Umbilical cord (tissue), 2 donors: ENCODE data around the gene HMX3. TPM values are rescaled to one million over a fixed set of nuclear protein-coding genes. Genes with fewer than 3 reads are reported as not detected.

ENCODE experiments used
- DNase-seq: peaks from one replicate; pipeline ENCODE4 v3.0.0-alpha.2; 2015; ENCODE audit warnings: low spot score
- total RNA-seq: library from RNA; depleted of rRNA; stranded (reverse); fragments of >200 nt; gene quantifications from one replicate; pipeline ENCODE4 v1.2.3, GENCODE V29; 2014; ENCODE audit warnings: low replicate concordance; ENCODE audit not compliant: insufficient read depth

Gene HMX3
- total RNA-seq, 1 donor from 2014 or later = 2.6 TPM

DNA sequence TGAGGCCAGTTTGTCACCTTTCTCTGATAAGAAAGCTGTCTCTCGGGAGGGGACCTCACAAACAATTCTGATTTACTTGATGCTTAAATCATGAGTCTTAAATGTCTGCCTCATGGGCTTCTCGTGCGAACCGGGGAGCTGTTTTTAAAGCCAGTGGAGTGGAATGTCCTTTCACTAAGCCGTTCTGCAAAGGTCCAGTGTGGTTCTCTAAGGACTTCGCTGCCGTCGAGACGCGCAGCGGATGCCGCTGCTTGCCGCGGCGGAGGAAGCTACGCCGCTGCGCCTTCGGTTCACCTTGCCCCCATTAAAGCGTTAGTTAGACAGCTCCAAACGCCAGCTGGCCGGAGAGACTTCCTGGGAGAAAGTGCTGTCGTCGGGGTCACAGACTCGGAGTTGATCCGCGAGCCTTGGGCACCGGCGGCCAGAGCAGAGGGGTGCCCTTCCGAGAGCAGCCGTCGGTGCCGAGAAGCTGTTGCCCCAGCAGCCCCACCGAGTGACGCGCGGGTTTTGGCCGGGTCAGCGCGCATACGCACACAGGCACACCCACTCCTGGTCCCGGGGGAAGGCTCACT is 1.3 kb upstream of the HMX3 start:
- DNase-seq = no peak

DNA sequence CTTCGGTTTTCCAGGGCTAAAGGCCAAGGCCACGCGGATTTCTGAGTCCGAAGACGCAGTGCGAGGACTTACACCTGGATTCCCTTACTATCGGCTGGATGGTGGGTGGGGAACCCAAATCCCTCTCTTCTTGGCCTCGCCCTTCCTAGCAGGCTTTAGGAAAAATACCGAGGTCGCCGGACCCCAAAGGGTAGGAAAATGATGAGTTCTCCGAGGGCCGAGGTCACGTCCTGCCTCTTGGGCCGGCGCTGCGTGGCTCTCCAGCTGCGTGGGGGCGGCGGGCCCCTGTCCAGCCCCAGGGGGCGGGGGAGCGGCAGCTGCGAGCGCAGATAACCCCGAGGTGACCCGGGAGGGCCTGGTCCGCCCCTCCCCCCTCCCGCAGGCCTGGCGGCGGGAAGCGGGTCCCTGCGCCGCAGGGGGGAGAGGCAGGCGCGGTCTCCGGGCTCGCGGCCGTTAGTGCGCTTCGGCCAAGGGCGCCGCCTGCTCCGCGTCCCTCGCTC is 805 bp upstream of the HMX3 start:
- no peak for DNase-seq

DNA sequence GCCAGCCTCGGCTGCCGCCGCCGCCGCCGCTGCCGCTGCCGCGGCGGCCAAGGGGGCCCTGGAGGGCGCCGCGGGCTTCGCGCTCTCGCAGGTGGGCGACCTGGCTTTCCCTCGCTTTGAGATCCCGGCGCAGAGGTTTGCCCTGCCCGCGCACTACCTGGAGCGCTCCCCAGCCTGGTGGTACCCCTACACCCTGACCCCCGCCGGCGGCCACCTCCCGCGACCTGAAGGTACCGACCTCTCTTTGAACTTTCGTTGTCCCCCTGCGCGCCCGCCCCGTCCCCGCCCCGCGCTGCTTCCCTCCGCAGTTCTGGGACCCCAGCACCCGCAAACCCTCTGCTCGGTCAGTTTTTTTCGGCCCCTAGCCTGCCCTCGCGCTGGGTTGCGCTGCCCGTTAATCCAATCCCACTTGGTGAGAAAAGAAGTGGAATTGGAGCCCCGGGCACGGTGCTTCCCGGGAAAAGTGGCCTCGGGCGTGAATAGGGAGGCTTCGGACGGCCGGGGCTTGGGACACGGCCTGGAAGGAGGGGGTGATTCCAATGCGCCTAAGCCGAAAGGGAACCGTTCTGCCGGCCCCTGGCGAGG is 543 bp downstream of the HMX3 start:
- DNase-seq = no peak

DNA sequence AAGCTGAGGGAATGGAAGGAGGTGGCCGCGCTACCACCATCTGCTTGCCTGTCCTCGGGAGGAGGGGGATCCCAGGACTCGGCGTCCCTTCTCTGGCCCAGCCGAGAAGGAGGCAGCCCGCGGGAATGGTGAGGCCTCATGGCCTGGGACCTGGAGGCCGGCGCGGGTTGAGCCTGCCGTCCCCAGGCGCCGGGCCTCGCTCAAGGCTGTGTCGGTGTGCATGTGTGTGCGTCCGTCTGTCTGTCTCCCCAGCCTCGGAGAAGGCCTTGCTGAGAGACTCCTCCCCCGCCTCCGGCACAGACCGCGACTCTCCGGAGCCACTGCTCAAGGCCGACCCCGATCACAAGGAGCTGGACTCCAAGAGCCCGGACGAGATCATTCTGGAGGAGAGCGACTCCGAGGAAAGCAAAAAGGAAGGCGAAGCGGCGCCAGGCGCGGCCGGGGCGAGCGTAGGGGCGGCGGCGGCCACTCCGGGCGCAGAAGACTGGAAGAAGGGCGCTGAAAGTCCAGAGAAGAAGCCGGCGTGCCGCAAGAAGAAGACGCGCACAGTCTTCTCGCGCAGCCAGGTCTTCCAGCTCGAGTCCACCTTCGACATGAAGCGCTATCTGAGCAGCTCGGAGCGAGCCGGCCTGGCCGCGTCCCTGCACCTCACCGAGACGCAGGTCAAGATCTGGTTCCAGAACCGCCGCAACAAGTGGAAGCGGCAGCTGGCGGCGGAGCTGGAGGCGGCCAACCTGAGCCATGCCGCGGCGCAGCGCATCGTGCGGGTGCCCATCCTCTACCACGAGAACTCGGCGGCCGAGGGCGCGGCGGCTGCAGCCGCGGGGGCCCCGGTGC is 1.3 kb downstream of the HMX3 start:
- DNase-seq = no peak

DNA sequence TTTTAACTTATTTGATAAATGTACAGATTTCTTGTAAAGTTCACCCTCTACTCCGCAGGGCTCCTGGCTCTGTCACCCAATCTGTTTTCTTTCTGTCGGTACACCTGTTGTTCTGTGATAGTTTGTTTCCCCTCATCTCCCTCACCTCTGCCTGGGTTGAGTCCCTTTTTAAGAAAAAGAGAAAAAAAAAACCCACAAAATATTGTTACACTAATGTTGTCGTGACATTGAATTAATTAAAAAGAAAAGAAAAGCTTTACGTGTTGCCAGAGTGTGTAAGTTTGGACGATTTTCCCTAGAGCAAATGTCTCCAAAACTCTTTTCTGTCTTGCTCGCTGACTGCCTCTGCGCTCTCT is 3.4 kb downstream of the HMX3 start:
- no peak for DNase-seq

DNA sequence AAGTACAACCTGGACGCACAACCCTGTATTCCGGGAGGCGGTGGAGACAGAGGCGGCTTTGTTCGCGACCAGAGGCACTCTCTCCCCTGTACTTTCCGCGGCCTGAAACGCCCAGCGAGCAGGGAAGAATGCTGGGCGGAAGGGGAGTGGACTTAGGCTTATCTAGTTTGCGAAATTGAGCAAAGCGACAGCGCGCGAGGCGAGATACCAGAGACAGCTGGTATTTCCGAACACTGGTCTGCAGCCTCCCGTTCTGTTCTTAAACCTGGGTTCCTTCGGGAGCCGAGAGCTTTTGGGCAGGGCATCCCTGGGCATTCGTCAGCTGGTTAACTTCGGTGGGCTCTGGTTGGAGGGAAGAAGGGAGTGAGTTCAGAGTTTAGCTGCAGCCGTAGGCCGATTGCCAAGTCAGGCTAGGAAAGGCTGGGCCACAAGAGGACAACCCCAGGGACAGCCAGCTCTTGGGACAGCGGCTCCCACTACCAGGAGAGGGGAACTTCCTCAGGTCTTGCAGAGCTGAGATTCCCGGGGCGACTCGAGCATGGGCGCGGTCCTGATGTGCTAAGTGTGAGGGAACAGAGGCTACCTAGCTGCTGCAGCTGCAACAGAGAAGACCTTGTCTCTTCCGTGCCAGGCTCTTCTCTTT is 3.9 kb downstream of the HMX3 start:
- no peak for DNase-seq

DNA sequence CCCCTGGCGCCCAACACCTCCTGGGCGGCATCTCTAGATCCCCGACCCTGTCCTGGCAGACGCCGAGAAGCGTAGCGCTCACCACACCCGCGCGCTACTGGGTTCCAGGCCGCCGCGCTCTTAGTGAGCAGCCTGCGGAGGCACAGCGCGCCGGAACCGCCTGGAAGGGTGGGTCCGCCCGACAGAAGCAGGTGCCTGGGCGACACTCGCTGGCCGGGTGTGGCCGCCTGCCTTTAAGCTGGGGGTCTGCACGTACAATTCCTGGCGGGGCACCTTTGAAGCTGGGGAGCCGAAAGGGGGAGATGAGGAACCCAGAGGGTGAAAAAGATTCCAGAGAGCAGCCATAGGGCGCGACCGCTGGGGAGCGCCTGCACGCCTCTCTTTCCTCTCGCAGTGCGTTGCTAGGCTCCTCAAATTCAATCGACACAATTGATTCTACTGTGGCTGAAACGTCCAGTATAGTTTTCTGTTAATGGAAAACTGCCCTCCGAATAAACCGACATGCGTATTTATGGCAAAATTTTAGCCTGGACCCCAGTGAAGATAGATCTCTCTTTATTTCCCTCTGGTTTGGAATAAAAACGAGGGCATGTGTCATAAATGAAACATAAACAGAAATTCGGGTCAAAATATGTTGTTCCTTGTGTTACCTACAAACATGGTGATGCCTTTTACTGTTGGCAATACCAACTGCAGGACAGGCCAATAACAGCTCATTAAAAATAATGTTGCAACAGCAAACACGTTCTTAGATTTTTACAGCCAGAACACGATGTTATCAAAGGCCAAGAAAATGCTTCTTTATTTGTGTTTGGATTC is 4.6 kb downstream of the HMX3 start:
- no peak for DNase-seq

DNA sequence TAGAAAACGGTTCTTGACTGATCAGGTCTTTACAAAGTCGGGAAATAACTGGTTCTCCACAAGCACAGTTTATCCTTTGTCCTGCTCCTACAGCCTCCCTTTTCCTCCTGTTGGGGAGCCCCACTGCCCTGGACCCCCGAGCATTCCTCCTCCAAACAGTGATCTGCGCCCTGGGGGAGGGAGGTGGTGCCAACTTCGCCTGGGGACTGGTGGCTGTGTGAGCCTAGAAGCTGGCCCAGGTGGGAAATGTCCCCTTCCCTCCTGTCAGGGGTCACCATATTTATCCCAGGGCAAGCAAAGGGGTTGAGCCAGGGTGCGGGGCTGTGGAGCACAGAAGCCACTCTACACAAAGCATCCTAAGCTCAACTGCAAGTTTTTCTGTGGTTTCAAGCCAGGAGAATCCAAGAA is 5.2 kb downstream of the HMX3 start:
- no peak for DNase-seq

DNA sequence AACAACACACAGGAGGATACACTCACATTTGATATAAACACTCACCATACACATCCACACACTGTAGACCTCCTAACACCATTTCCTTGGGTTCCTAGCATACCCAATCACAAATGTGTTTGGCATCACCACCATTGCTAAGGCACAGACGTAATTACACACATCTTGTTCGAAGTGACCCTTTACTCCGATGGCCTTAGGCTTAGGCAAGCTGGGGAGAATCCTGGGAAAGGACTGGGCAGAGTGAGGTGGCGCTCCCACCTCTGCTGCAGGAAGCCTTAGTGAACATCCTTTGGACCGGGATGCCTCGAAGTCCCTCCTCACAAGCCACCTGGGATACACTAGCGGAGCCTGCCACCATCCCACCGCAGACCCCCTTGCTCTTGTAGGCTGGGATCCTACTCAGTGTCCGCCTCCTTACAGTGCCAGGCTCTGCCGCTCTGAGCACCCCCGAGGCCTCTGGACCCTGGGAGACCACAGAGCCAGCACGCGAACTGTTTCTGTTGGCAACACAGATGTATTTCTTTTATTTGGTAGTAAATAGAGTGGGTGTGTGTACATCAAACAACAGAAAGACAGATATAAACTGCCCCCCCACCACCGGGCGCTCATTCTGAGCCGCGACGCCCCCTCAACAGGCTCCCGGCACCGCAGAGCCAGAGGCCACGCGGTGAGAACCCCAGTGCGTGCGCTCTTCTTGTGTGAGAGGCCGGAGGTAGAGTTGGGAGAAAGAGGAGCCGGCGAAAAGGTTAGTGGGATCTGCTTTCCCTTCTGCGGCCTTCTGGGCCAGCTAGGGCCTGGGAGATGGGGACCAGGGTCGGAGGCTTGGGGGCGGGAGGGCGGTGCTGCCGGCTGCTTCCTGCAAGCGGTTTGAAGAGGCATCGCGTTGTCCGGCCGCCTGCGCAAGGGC is 6.3 kb downstream of the HMX3 start:
- DNase-seq = no peak

DNA sequence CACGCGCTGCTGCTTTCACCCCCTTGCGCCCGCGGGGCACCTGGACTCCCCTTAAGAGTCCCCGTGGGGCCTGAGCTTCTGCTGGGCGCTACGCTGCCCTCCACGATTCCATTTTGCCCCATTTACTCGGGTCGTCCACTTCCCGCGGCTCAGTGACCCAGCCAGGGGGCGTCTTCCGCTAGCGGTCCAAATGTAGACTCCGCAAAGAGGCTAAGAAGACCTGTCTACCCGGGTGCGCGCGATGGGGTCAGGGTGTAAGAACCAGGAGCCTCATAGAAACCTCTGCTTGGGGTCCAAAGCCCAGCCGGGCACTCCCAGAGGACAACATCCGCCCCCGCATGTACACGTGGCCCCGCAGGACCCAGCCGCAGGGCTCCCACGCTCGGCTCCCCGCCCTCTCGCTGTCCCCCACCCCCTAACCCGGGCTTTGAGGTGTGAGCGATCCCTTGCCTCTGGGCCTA is 7.0 kb downstream of the HMX3 start:
- DNase-seq = no peak

DNA sequence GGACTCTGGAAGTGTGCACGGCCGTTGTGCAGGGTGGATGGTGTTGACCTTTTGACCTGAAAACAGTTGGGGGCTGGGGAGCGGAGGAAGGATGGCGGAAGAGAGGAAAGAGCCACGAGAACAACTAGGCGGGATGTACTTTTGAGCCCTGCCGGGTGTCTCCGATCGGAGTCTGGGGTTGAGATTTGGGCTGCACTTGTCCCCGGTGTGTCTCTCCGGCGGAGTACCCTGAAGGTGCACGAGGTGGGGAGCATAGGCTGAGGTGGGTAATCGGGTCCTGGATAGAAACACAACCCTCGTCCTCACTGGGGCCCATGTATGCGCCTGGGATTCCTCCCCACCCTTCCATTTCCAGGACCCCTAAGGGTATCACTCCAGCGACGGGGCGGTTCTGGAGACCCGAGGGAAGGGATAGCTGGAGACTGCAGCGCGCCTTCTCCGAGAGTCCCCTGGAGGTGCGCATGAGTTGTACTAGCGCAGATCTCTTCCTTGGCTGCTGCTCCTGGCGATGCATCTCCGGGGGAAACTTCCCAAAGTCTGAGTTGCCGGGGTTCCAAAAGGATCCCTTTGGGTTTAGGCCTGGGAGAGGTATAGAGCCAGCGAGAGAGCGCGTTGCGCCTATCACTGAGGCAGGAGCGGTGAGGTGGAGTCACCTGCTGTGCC is 7.5 kb downstream of the HMX3 start:
- no peak for DNase-seq

DNA sequence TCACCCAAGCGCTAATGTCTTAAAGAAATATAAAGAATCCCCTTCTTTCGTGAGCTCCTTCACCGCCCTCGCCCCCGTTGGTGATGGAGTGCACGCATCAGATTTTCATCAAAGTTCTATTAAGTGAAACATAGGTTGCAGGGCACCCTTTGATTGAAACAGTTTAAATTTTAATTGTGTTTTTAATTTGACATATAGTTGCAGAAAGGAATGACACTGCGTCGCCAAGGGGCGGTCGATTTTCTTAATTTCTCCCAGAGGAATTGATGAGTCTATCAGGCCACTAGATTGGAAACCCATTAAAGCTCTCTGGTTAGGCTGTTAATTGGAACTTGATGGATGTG is 8.0 kb downstream of the HMX3 start:
- DNase-seq = no peak

DNA sequence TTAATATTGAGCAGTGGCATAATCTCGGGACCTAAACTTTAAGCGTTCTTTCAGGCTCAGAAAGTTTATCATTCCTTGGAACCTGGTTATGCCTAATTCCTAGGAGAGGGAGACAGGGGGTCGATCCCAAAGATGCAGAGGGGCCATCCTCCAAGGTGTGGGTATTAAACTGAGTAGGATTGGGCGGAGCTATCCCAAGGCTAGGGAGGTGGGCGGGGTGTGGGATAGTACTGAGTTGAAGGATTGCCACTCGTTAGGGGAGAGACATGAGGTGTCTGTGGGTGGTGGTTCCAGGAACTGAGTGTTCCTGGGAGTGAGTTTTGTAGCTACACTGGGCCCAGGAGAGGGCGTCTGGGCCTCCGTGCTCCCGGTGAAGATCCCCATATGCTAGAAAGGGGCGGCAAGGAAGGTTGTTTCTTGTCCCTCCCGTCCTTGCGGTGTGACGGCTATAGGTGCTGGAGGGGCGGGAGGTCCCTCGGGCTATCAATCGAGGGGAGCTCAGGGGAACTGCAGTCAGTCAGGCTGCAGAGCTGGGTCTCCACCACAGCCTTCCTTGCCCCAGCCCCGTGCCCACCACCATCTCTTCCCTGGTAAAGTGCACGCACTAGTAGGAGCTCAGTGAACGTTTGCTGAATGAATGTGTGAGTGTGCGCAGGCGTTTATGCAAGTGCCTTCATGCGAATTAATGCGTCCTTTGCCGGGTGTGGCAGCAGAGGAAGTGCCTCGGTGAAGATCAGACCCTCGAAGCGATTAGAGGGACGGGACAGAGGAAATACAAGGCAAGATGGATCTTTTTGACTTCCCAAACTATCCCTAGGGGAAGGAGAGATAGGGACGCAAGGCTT is 9.1 kb downstream of the HMX3 start:
- DNase-seq = no peak

DNA sequence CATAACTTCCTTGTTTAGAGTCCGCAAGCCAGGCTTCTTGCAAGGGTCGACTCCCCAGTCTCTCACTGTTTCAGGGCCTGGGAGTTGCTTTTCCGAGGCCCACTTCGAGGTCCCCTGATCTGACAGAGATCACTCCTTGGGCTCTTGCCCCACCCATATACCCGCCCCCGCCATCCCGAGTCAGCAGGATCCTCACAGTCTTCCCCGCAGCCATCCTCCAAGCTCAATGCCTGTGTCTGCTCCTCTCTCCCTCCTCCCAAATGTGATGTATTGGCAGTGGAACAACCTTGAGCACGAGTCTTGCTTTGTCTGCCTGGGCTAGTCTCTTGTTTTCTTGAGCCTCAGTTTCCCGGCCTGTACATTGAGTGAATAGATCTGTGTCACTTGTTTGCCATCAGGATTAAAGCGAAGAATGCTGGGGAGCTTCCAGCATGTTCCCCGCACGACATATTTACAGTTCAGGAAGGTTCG is 9.8 kb downstream of the HMX3 start:
- no peak for DNase-seq

DNA sequence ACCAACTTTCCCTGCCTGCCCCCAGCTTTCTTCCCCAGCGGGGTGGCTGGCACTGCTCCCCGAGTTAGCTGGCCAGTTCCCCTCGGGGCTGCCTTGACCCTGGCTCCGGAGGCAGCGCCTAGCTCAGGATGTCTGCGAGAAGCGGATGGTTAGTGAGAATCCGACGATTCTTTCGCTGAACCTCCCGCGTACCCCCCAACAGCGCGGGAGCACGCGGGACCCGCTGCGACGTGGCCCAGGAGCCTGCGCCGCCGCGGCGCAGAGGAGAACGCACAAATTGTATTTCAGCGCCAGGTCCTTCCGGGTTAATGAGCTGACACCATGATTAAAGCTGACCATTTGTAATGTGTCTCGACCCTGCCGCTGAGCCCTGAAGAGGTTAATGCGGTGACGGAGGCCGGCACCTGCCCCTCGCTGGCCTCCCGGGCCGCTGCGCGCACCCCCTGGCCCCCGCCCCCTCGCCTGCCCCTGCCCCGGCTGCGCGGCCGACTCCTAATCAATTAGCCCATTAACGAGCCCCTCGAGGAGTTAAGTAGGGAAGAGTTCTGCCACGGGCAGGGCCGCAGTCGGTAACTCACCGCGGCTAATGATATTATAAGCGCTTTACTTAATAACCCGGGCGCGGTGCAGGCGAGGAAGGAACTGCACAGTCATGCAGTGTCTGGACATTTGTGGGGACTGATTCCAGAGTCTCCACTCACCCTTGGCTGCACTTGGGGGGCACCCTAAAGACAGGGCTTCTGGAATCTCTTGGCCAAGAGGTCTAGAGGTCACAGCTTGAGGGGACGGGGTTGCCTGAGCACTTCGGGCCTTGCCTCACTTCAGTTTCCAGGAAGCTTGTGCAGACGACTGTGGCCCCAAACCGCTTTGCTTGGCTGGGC is 10.5 kb downstream of the HMX3 start:
- DNase-seq = no peak

DNA sequence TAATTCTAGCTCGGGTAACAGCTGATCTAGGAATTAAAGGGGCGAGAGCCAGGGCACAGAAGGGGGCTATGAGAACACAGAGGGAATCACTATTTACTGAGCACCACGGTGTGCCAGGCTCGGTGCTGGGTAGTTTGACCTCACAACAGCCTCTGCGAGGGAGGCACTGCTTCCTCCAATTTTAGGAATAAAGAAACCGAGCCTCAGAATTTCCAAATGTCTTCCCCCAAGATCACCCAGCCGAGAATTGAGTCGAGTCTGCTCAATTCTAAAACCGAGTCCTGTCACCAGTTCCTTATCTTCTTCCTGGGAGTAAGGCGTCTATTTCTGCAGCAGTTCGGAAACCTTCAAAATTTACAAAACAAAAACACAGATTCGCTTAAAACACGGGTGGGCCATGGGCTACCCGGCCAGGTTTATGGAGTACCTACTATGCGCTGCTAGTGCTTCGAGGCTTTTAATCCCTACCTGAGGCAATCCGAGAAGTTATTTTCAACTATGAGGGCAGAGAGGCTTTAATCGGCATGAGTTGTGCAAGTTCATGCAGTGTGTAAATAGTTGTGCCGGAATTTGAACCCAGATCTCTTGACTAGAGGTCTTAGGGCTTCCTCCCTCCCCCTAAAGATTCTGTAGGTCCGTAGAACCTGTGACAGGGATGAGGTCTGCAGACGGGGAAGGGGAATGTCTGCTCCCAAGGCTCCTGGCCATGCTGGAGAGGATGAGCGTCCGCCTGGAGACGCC is 11.3 kb downstream of the HMX3 start:
- DNase-seq = no peak
